GDM1 (cell line): ENCODE results near the gene PRKCG.
A peak's percentile ranks its signal among the peaks of the same experiment; 100 is the strongest.
"Not testable (repeated sequence)": the region's sequence is repeated elsewhere in the genome, so short reads cannot be mapped to it uniquely, and the experiment has no call there.

Experiments used
- DNase-seq: peaks from one replicate; lab custom pipeline; 2025; lab: John Stamatoyannopoulos, UW

The PRKCG gene

GRCh38 chr19:53944933-53945332, 62.9 kb downstream of the PRKCG start:
- no peak for DNase-seq

DNA sequence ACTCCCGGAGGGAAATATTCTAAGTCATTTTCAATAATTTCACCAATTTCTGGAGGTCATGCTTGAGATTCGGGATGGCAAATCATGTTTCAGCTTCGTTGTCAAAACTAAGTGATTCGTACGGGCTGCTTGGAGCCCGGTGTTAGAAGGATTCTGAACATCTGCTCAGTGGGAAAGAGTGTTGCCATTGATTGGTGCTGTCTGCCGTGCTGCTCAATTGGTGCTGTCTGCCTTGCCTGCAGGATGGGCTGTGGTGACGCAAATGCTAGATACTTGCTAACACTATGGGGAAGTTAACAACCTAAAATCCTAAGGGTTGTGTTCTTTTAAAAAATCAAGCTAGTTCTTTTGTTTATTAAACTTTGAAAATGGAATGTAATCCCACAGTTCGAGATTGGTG, 63.4 kb downstream of the PRKCG start:
- DNase-seq: peak; percentile 45

- DNase-seq: no peak
These were observed 64.0 kb downstream of the PRKCG start for GRCh38 chr19:53945998-53946397.

GRCh38 chr19:53947624-53948023, 65.6 kb downstream of the PRKCG start:
- DNase-seq: no peak

- DNase-seq: not testable (repeated sequence)
These were observed 66.6 kb downstream of the PRKCG start for GRCh38 chr19:53948611-53949010.

- DNase-seq: no peak
These were observed 69.4 kb downstream of the PRKCG start for GRCh38 chr19:53951436-53951835.

DNA sequence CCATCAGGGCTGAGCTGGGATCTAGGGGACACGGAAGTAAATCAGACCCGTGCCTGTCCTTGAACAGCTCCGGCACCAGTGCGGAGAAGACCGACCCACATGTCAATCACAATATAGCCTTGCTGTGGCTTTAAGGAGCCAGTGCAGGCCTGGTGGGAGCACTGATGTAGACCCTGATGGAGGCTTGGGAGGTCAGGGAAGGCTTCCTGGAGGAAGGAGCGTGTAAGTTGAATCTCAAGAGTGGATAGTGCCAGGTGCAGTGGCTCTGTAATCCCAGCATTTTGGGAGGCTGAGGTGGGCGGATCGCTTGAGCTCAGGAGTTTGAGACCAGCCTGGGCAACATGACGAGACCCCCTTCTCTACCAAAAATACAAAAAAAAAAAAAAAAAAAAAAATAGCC, 70.0 kb downstream of the PRKCG start:
- no peak for DNase-seq

DNA sequence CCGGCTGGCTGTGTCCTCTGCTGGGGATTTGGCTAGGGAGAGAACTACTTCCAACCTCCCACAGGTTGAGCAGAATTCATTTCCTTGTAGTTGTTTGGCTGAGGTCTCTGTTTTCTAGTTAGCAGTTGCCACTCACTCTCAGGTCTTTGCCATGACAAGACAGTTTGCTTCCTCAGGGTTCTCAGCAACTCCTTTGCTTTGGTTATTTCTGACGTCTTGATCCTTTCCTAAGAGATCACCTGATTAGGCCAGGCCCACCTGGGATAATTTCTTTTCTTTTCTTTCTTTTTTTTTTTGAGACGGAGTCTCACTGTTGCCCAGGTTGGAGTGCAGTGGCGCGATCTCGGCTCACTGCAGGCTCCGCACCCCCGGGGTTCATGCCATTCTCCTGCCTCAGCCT, 71.4 kb downstream of the PRKCG start:
- no peak for DNase-seq
